ENCODE data around the gene LEMD1.

The LEMD1 gene

GRCh38 chr1:205374210-205375078 is 47.4 kb downstream of the LEMD1 start:
- Histone ChIP-seq H3F3A (ENCODE audit: insufficient read depth, low read length) (no peaks in the 10 kb centered on the region), H3K4me2 (ENCODE audit: low read depth, low read length) (no peak overlapping the region), H3K4me1 (ENCODE audit: low read length) (peaks cover 10% of the 10 kb centered on the region), H3K79me2 (ENCODE audit: low read length) (no peaks in the 10 kb centered on the region), H2AFZ (ENCODE audit: low read length) (no peak overlapping the region), H4K20me1 (ENCODE audit: insufficient read depth, low read length) (no peaks in the 10 kb centered on the region), H3K9me2 (replicated peaks; ENCODE audit: insufficient read depth, low read length) (no peaks in the 10 kb centered on the region), H3K36me3 (replicated peaks; ENCODE audit: insufficient read depth, low read length) (no peaks in the 10 kb centered on the region), H3K9me3 (replicated peaks; ENCODE audit: insufficient read depth, low read length) (no peaks in the 10 kb centered on the region), H3K9ac (ENCODE audit: low read length) (no peak overlapping the region), H3K27me3 (replicated peaks; ENCODE audit: insufficient read depth, low read length) (no peaks in the 10 kb centered on the region), H3K27ac (ENCODE audit: low read length) (no peak overlapping the region), H3K4me3 (ENCODE audit: low read length) (no peak overlapping the region)
- TF ChIP-seq EZH2phosphoT487 (IDR thresholded peaks at IDR 0.05; ENCODE audit: low read length) (no peak), EZH2 (optimal IDR thresholded peaks at IDR 0.05; ENCODE audit: low read depth, low read length) (no peak), CTCF (IDR thresholded peaks at IDR 0.05; ENCODE audit: low read length) (no peak)
- DNase-seq = no peak

- Histone ChIP-seq H4K20me1 (ENCODE audit: insufficient read depth, low read length) (no peaks in the 10 kb centered on the region), H3K4me3 (ENCODE audit: low read length) (no peak overlapping the region), H3K9ac (ENCODE audit: low read length) (no peak overlapping the region), H3K4me1 (ENCODE audit: low read length) (peaks cover 10% of the 10 kb centered on the region), H3K36me3 (replicated peaks; ENCODE audit: insufficient read depth, low read length) (no peaks in the 10 kb centered on the region), H3K27me3 (replicated peaks; ENCODE audit: insufficient read depth, low read length) (no peaks in the 10 kb centered on the region), H3K79me2 (ENCODE audit: low read length) (no peaks in the 10 kb centered on the region), H3K4me2 (ENCODE audit: low read depth, low read length) (no peak overlapping the region), H2AFZ (ENCODE audit: low read length) (no peak overlapping the region), H3K9me3 (replicated peaks; ENCODE audit: insufficient read depth, low read length) (no peaks in the 10 kb centered on the region), H3K9me2 (replicated peaks; ENCODE audit: insufficient read depth, low read length) (no peaks in the 10 kb centered on the region), H3K27ac (ENCODE audit: low read length) (no peak overlapping the region), H3F3A (ENCODE audit: insufficient read depth, low read length) (no peaks in the 10 kb centered on the region)
- no peak for TF ChIP-seq CTCF (IDR thresholded peaks at IDR 0.05; ENCODE audit: low read length)
- TF ChIP-seq EZH2phosphoT487 (IDR thresholded peaks at IDR 0.05; ENCODE audit: low read length) = no peak
- TF ChIP-seq EZH2 (optimal IDR thresholded peaks at IDR 0.05; ENCODE audit: low read depth, low read length) = no peak
- DNase-seq = no peak
Measured at GRCh38 chr1:205373798-205374175, 48.1 kb downstream of the LEMD1 start.

- Histone ChIP-seq H3K4me3 (ENCODE audit: low read length) (no peak overlapping the region), H3K9me3 (replicated peaks; ENCODE audit: insufficient read depth, low read length) (no peaks in the 10 kb centered on the region), H3K27ac (ENCODE audit: low read length) (no peak overlapping the region), H3K9ac (ENCODE audit: low read length) (no peak overlapping the region), H3K27me3 (replicated peaks; ENCODE audit: insufficient read depth, low read length) (no peaks in the 10 kb centered on the region), H3K4me2 (ENCODE audit: low read depth, low read length) (no peak overlapping the region), H3K4me1 (ENCODE audit: low read length) (peaks cover 10% of the 10 kb centered on the region), H4K20me1 (ENCODE audit: insufficient read depth, low read length) (no peaks in the 10 kb centered on the region), H3F3A (ENCODE audit: insufficient read depth, low read length) (no peaks in the 10 kb centered on the region), H3K79me2 (ENCODE audit: low read length) (no peaks in the 10 kb centered on the region), H3K9me2 (replicated peaks; ENCODE audit: insufficient read depth, low read length) (no peaks in the 10 kb centered on the region), H2AFZ (ENCODE audit: low read length) (no peak overlapping the region), H3K36me3 (replicated peaks; ENCODE audit: insufficient read depth, low read length) (no peaks in the 10 kb centered on the region)
- DNase-seq = no peak
- TF ChIP-seq CTCF (IDR thresholded peaks at IDR 0.05; ENCODE audit: low read length) (no peak), EZH2 (optimal IDR thresholded peaks at IDR 0.05; ENCODE audit: low read depth, low read length) (no peak), EZH2phosphoT487 (IDR thresholded peaks at IDR 0.05; ENCODE audit: low read length) (no peak)
Measured at GRCh38 chr1:205373022-205373797, 48.6 kb downstream of the LEMD1 start.
